Lower leg skin (tissue), 4 donors: Measurements from ENCODE around the gene IER2. TPM values are rescaled to one million over a fixed set of nuclear protein-coding genes. Genes with fewer than 3 reads are reported as not detected.
"Not testable (repeated sequence)": the region's sequence is repeated elsewhere in the genome, so short reads cannot be mapped to it uniquely, and the experiment has no call there.

Experiments
- DNase-seq, 2 donors: peaks; one replicate each; pipeline ENCODE4 v3.0.0-alpha.2; 2019; ENCODE audit warnings: low spot score in 2 of 2
- H3K4me3 ChIP-seq: fragments of 200-600 bp; sonication (generic); 2 replicates; pipeline ENCODE4 v1.5.1; 2017; ENCODE audit warnings: mild to moderate bottlenecking, low read depth; ENCODE audit not compliant: poor library complexity, severe bottlenecking
- CTCF ChIP-seq, 3 donors: fragments of 450-650 bp; IDR thresholded peaks; one replicate each; pipeline ENCODE4 v1.5.1; 2016; ENCODE audit warnings: antibody characterized with exemption in 3 of 3, mild to moderate bottlenecking in 3 of 3, moderate library complexity in 2 of 3
- POLR2A ChIP-seq, 2 donors: fragments of 450-650 bp; IDR thresholded peaks; one replicate each; pipeline ENCODE4 v1.6.1; 2016 to 2017; ENCODE audit warnings: antibody characterized with exemption in 2 of 2, mild to moderate bottlenecking in 1 of 2, moderate library complexity in 1 of 2
- WGBS, 2 donors: methylation state at CpG; one replicate each; pipeline ENCODE4 v1.1.5; 2018; 5-methylcytosine and 5-hydroxymethylcytosine counted together
- intact Hi-C: fragments of 100-400 bp; cut with DNase I; formaldehyde crosslinking; loops from one replicate; pipeline ENCODE4 v1.15.0; 2023; ENCODE audit warnings: low total_unique reads
- total RNA-seq, 4 donors: library from RNA; depleted of rRNA; stranded (reverse); fragments of >200 nt; gene quantifications; one replicate each; pipeline ENCODE4 v1.1.0, GENCODE V29; 2016

Gene IER2
- total RNA-seq, 4 donors from 2014 or later = 118 to 146 (median 130) TPM

GRCh38 chr19:13162724-13163608, 12.8 kb downstream of the IER2 start:
- TF ChIP-seq POLR2A (IDR thresholded peaks at IDR 0.05) (peak in 1 of 2 donors; percentile 8), CTCF (IDR thresholded peaks at IDR 0.05) (peak in 1 of 3 donors; percentile 26)
- peak; percentile 96 to 99 for DNase-seq
- no peak overlapping the region for H3K4me3 ChIP-seq
- WGBS, 2 donors = 2 to 5% methylated on average over 23 to 58 of the region's 58 CpGs
- intact Hi-C loops = no loop called here

DNA sequence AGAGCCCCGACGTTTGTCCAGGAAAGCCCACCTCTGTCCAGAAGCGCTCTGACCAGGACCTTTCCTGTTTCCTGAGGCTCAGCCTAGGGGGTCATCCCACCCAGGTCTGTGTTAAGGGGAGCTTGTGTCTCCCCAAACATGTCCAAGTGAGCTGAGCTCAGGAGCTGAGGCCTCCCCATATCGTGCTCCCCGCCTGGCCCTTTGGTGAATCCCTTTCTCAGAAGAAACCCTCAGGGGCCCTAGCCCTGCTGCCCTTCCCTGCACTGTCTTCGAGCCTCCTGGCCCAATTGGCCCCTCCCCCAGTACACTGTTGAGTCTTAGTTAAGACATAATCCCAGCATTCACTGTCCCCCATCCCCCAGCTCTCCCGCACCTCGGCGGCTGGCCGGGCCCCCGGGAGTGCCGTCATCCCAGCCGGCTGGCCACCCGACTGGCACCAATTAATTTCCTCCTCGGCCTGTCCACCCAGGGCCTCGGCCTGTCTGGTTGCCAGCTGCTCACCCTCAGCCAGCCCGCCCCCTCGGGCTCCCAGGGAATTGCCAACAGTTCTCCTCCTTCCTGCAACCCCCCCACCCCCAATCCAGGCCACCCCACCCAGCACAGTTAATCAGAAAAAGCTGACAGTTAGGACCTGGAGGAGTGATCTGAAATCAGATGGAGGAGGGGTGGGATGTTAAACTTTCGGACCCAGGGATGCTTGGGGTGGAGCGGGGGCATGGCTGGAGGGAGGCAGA, 13.6 kb downstream of the IER2 start:
- TF ChIP-seq CTCF (IDR thresholded peaks at IDR 0.05) (no peak), POLR2A (IDR thresholded peaks at IDR 0.05) (no peak)
- intact Hi-C loops = no loop called here
- DNase-seq = peak; percentile 68 to 94
- no peak overlapping the region for H3K4me3 ChIP-seq
- WGBS, 2 donors = 6 to 9% methylated on average over 16 to 20 of the region's 20 CpGs

DNA sequence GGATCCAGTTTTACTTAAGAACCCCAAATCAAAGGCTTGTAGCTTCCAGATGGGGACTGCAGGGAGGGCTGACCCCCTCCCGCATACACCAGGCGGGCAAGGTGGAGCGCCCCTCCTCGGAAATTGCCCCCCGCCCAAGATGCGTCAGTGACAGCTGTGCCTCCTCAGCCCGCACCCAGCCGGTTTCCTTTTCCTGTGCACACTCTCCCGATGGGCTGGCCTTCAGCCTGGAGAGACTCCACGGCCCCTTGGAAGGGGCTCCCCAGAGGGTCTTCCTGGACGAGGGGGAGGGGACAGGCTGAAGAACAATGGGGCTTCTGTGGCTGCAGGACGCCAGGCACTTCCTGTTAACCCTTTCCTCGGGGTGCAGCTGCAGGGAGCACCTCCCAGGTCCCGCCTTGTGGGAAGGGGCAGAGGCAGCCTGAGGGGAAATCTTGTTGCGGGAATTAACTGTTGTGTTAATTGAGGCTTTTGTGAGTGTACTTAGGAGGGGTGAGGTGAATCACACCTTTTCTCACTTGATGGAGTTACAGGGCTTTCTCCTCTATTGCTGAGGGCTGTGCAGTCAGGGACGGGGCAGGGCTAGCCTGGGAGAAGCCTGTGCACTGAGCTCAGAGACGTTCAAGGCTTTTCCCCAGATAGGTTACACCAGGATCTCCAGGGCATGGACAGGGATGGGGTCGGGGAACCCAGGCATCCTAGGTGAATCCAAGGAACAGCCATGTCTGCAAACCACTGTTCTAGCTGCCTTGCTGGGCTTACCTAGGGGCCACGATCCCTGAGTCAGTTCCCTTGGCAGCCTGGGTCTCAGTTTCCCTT, 14.3 kb downstream of the IER2 start:
- TF ChIP-seq CTCF (IDR thresholded peaks at IDR 0.05) (no peak), POLR2A (IDR thresholded peaks at IDR 0.05) (no peak)
- peak; percentile 29 to 89 for DNase-seq
- intact Hi-C loops = no loop called here
- 13 to 15% methylated on average over 18 to 19 of the region's 19 CpGs for WGBS, 2 donors
- H3K4me3 ChIP-seq = no peak overlapping the region

- intact Hi-C loops = no loop called here
- WGBS, 2 donors = 76 to 78% methylated on average over 19 of the region's 19 CpGs
- no peak overlapping the region for H3K4me3 ChIP-seq
- no peak for DNase-seq
- TF ChIP-seq POLR2A (IDR thresholded peaks at IDR 0.05) = no peak
- no peak for TF ChIP-seq CTCF (IDR thresholded peaks at IDR 0.05)
Measured at GRCh38 chr19:13165162-13165997, 15.2 kb downstream of the IER2 start.

- intact Hi-C loops, H3K4me3 ChIP-seq, DNase-seq: not testable (repeated sequence)
- WGBS, 2 donors = 99 to 100% methylated on average over 3 of the region's 3 CpGs
Measured at GRCh38 chr19:13166151-13166550, 15.9 kb downstream of the IER2 start.
